H9 (cell line): ENCODE measurements around the gene SH3TC1. TPM values are rescaled to one million over a fixed set of nuclear protein-coding genes. Genes with fewer than 3 reads are reported as not detected.
A peak's percentile ranks its signal among the peaks of the same experiment; 100 is the strongest.

Experiments used
- DNase-seq: peaks from one replicate; pipeline ENCODE4 v3.0.0-alpha.2; 2017
- H2AFZ ChIP-seq: one replicate; pipeline ENCODE4 v1.6.1; 2013; ENCODE audit warnings: mild to moderate bottlenecking, low read length, control low read depth, moderate library complexity
- H2AK5ac ChIP-seq: 2 replicates; pipeline ENCODE4 v1.6.1; 2013; ENCODE audit warnings: low read length, control low read depth, mixed read lengths; ENCODE audit not compliant: insufficient read length
- H2BK120ac ChIP-seq: one replicate; pipeline ENCODE4 v1.6.1; 2013; ENCODE audit warnings: low read depth, mild to moderate bottlenecking, low read length, control low read depth, inconsistent platforms; ENCODE audit not compliant: poor library complexity, severe bottlenecking
- H2BK12ac ChIP-seq: 2 replicates; pipeline ENCODE4 v1.6.1; 2013; ENCODE audit warnings: low read length, control low read depth, mixed read lengths, low read depth; ENCODE audit not compliant: insufficient read length
- H2BK15ac ChIP-seq: 2 replicates; pipeline ENCODE4 v1.6.1; 2013; ENCODE audit warnings: low read depth, low read length, control low read depth
- H2BK20ac ChIP-seq: one replicate; pipeline ENCODE4 v1.6.1; 2013; ENCODE audit warnings: low read depth, mild to moderate bottlenecking, low read length, control low read depth, inconsistent platforms; ENCODE audit not compliant: poor library complexity, severe bottlenecking
- H2BK5ac ChIP-seq: 2 replicates; pipeline ENCODE4 v1.6.1; 2013; ENCODE audit warnings: low read length, control low read depth, mixed read lengths; ENCODE audit not compliant: insufficient read length
- H3K14ac ChIP-seq: 2 replicates; pipeline ENCODE4 v1.6.1; 2013; ENCODE audit warnings: low read length, control low read depth; ENCODE audit not compliant: insufficient read depth
- H3K18ac ChIP-seq: 2 replicates; pipeline ENCODE4 v1.6.1; 2013; ENCODE audit warnings: low read depth, mild to moderate bottlenecking, mixed read lengths, low read length, control low read depth; ENCODE audit not compliant: insufficient read length
- H3K23ac ChIP-seq: 2 replicates; pipeline ENCODE4 v1.6.1; 2013; ENCODE audit warnings: low read length, control low read depth, mixed read lengths, low read depth; ENCODE audit not compliant: insufficient read length
- H3K23me2 ChIP-seq: 2 replicates; pipeline ENCODE4 v1.6.1; 2013; ENCODE audit warnings: low read depth, mild to moderate bottlenecking, mixed read lengths, low read length, control low read depth; ENCODE audit not compliant: insufficient read length, poor library complexity, severe bottlenecking
- H3K27ac ChIP-seq: 2 replicates; pipeline ENCODE4 v1.5.1; 2013; ENCODE audit warnings: low read length, control low read depth, mixed read lengths, low read depth; ENCODE audit not compliant: insufficient read length
- H3K27me3 ChIP-seq: 2 replicates; pipeline ENCODE4 v1.6.1; 2013; ENCODE audit warnings: low read length, control low read depth, inconsistent platforms; ENCODE audit not compliant: insufficient read depth
- H3K4ac ChIP-seq: 2 replicates; pipeline ENCODE4 v1.6.1; 2013; ENCODE audit warnings: low read depth, mild to moderate bottlenecking, control low read depth, inconsistent platforms, low read length, moderate library complexity
- H3K4me1 ChIP-seq: 2 replicates; pipeline ENCODE4 v1.6.1; 2013; ENCODE audit warnings: low read length, control low read depth, inconsistent platforms; ENCODE audit not compliant: insufficient read depth
- H3K4me2 ChIP-seq: 2 replicates; pipeline ENCODE4 v1.6.1; 2013; ENCODE audit warnings: low read length, control low read depth, mixed read lengths; ENCODE audit not compliant: insufficient read length, insufficient read depth
- H3K56ac ChIP-seq: 2 replicates; pipeline ENCODE4 v1.6.1; 2013; ENCODE audit warnings: low read depth, mild to moderate bottlenecking, mixed read lengths, low read length, control low read depth; ENCODE audit not compliant: insufficient read length
- H3K79me1 ChIP-seq: 2 replicates; pipeline ENCODE4 v1.6.1; 2013; ENCODE audit warnings: low read depth, mild to moderate bottlenecking, moderate library complexity, low read length, control low read depth, inconsistent platforms; ENCODE audit not compliant: insufficient read depth, poor library complexity, severe bottlenecking
- H3K79me2 ChIP-seq: 2 replicates; pipeline ENCODE4 v1.6.1; 2013; ENCODE audit warnings: low read length, control low read depth, inconsistent platforms; ENCODE audit not compliant: insufficient read depth
- H3K9ac ChIP-seq: 2 replicates; pipeline ENCODE4 v1.6.1; 2013; ENCODE audit warnings: low read length, control low read depth, mixed read lengths; ENCODE audit not compliant: insufficient read length; ENCODE audit errors: extremely low read depth
- H3K9me3 ChIP-seq: one replicate; pipeline ENCODE4 v1.6.1; 2013; ENCODE audit warnings: low read depth, low read length, inconsistent platforms; ENCODE audit not compliant: control insufficient read depth
- H3T11ph ChIP-seq: one replicate; pipeline ENCODE4 v1.6.1; 2013; ENCODE audit warnings: mild to moderate bottlenecking, low read length, control low read depth, inconsistent platforms
- H4K20me1 ChIP-seq: one replicate; pipeline ENCODE4 v1.6.1; 2013; ENCODE audit not compliant: control insufficient read depth, insufficient read length, insufficient read depth
- H4K5ac ChIP-seq: 2 replicates; pipeline ENCODE4 v1.6.1; 2013; ENCODE audit warnings: low read depth, mild to moderate bottlenecking, mixed read lengths, low read length, control low read depth; ENCODE audit not compliant: insufficient read length
- H4K8ac ChIP-seq: replicated peaks from 2 replicates; pipeline ENCODE4 v1.6.1; 2013; ENCODE audit warnings: low read length, control low read depth, mixed read lengths, low read depth; ENCODE audit not compliant: insufficient read length
- H4K91ac ChIP-seq: 2 replicates; pipeline ENCODE4 v1.6.1; 2013; ENCODE audit warnings: low read depth, mild to moderate bottlenecking, moderate library complexity, mixed read lengths, low read length, control low read depth; ENCODE audit not compliant: insufficient read length
- H3K27ac Mint-ChIP-seq, 3 experiments: 2 replicates in 2 of 3; 3 replicates in 1 of 3; pipeline ENCODE4 v1.8.0; 2020 to 2021; ENCODE audit warnings: mixed read lengths in 3 of 3, mild to moderate bottlenecking in 1 of 3, moderate library complexity in 1 of 3
- H3K27me3 Mint-ChIP-seq: 2 replicates; pipeline ENCODE4 v1.8.0; 2021; ENCODE audit warnings: low read depth, mild to moderate bottlenecking, moderate library complexity, mixed read lengths
- H3K36me3 Mint-ChIP-seq, 3 experiments: 2 replicates in 2 of 3; 3 replicates in 1 of 3; pipeline ENCODE4 v1.8.0; 2020 to 2021; ENCODE audit warnings: low read depth in 3 of 3, mixed read lengths in 3 of 3; ENCODE audit not compliant: insufficient read depth in 1 of 3
- H3K4me1 Mint-ChIP-seq, 2 experiments: 2 replicates each; pipeline ENCODE4 v1.8.0; 2020; ENCODE audit warnings: mixed read lengths in 2 of 2
- H3K4me3 Mint-ChIP-seq, 2 experiments: 2 replicates in 1 of 2; 3 replicates in 1 of 2; pipeline ENCODE4 v1.8.0; 2020 to 2021; ENCODE audit warnings: mild to moderate bottlenecking in 2 of 2, mixed read lengths in 2 of 2, moderate library complexity in 1 of 2
- H3K9me3 Mint-ChIP-seq, 2 experiments: 2 replicates in 1 of 2; 3 replicates in 1 of 2; pipeline ENCODE4 v1.8.0; 2020; ENCODE audit warnings: mild to moderate bottlenecking in 2 of 2, mixed read lengths in 2 of 2, moderate library complexity in 1 of 2
- CTCF ChIP-seq: fragments of 200-600 bp; sonication (generic); conservative IDR thresholded peaks from 3 replicates; pipeline ENCODE4 v1.8.0; 2021; ENCODE audit warnings: antibody characterized with exemption, mild to moderate bottlenecking
- WGBS: extraction: QIAGEN DNeasy Blood & Tissue Kit; methylation state at CpG from one replicate; pipeline ENCODE4 v1.1.7; 2013; ENCODE audit warnings: missing lambda C conversion rate, low lambda C conversion rate, mixed read lengths; ENCODE audit not compliant: insufficient read length; ENCODE audit errors: extremely low coverage; 5-methylcytosine and 5-hydroxymethylcytosine counted together
- total RNA-seq: library from RNA; stranded (reverse); gene quantifications from 2 replicates; pipeline ENCODE4 v1.2.1, GENCODE V29; 2021

SH3TC1 gene
- total RNA-seq, 1 experiment from 2014 or later: 0.74 TPM

GRCh38 chr4:8205241-8205707 lies 6.2 kb downstream of the SH3TC1 start:
- no peaks in the 10 kb centered on the region for H3K36me3 Mint-ChIP-seq
- H3K4ac ChIP-seq: no peak overlapping the region
- H3K27me3 ChIP-seq: no peaks in the 10 kb centered on the region
- no peaks in the 10 kb centered on the region for H3K23me2 ChIP-seq
- H3K27ac ChIP-seq: no peak overlapping the region
- H4K5ac ChIP-seq: no peak overlapping the region
- no peak overlapping the region for H3K4me3 Mint-ChIP-seq
- no peak overlapping the region for H3T11ph ChIP-seq
- H3K27me3 Mint-ChIP-seq: peaks cover 2% of the 10 kb centered on the region; the same call in 1 of the 2 replicates
- no peak overlapping the region for H3K4me2 ChIP-seq
- no peak overlapping the region for H4K8ac ChIP-seq
- no peaks in the 10 kb centered on the region for H3K79me1 ChIP-seq
- no peak overlapping the region for H3K18ac ChIP-seq
- H3K56ac ChIP-seq: no peak overlapping the region
- no peaks in the 10 kb centered on the region for H3K79me2 ChIP-seq
- H2BK120ac ChIP-seq: no peak overlapping the region
- H2AFZ ChIP-seq: no peak overlapping the region
- WGBS: no CpG with 5 or more reads among the region's 19 CpGs
- H2BK5ac ChIP-seq: no peak overlapping the region
- no peak for DNase-seq
- no peak for TF ChIP-seq CTCF
- H3K4me1 ChIP-seq: no peaks in the 10 kb centered on the region
- H2BK20ac ChIP-seq: no peak overlapping the region
- no peak overlapping the region for H2BK15ac ChIP-seq
- peaks cover 8 to 11% of the 10 kb centered on the region in 2 experiments; a peak in 3 of 4 replicates for H3K4me1 Mint-ChIP-seq
- H2AK5ac ChIP-seq: no peak overlapping the region
- no peak overlapping the region for H4K91ac ChIP-seq
- H2BK12ac ChIP-seq: no peak overlapping the region
- no peaks in the 10 kb centered on the region for H3K9me3 ChIP-seq
- no peak overlapping the region; the same call in 1 of the 2 replicates for H3K14ac ChIP-seq
- H3K9ac ChIP-seq: no peak overlapping the region
- peak overlapping the region in 1 of 3 experiments; percentile 19; a peak in 1 of 7 replicates for H3K27ac Mint-ChIP-seq
- no peak overlapping the region for H3K23ac ChIP-seq
- H3K9me3 Mint-ChIP-seq: no peaks in the 10 kb centered on the region
- no peaks in the 10 kb centered on the region for H4K20me1 ChIP-seq
